Fibroblast of villous mesenchyme (primary cell): ENCODE results near the gene FMNL2. TPM values are rescaled to one million over a fixed set of nuclear protein-coding genes. Genes with fewer than 3 reads are reported as not detected.
"Not testable (repeated sequence)": the region's sequence is repeated elsewhere in the genome, so short reads cannot be mapped to it uniquely, and the experiment has no call there.

ENCODE experiments used
- DNase-seq: peaks from one replicate; pipeline ENCODE4 v3.0.0-alpha.2; 2010; ENCODE audit warnings: low read depth
- H3K4me3 ChIP-seq: 2 replicates; pipeline ENCODE4 v1.5.1; 2011; ENCODE audit warnings: low read depth, mild to moderate bottlenecking, low read length
- total RNA-seq: library from RNA; depleted of rRNA; stranded (reverse); fragments of >200 nt; gene quantifications from 2 replicates; pipeline ENCODE4 v1.2.3, GENCODE V29; 2012
- TF ChIP-seq, protein P1 (sequence below): IDR thresholded peaks from 2 replicates; pipeline ENCODE4 v1.5.1; 2012; ENCODE audit warnings: low read depth, mild to moderate bottlenecking, low read length; ENCODE audit not compliant: insufficient read depth

Gene FMNL2
- total RNA-seq, 1 donor: 17.3 TPM

DNA sequence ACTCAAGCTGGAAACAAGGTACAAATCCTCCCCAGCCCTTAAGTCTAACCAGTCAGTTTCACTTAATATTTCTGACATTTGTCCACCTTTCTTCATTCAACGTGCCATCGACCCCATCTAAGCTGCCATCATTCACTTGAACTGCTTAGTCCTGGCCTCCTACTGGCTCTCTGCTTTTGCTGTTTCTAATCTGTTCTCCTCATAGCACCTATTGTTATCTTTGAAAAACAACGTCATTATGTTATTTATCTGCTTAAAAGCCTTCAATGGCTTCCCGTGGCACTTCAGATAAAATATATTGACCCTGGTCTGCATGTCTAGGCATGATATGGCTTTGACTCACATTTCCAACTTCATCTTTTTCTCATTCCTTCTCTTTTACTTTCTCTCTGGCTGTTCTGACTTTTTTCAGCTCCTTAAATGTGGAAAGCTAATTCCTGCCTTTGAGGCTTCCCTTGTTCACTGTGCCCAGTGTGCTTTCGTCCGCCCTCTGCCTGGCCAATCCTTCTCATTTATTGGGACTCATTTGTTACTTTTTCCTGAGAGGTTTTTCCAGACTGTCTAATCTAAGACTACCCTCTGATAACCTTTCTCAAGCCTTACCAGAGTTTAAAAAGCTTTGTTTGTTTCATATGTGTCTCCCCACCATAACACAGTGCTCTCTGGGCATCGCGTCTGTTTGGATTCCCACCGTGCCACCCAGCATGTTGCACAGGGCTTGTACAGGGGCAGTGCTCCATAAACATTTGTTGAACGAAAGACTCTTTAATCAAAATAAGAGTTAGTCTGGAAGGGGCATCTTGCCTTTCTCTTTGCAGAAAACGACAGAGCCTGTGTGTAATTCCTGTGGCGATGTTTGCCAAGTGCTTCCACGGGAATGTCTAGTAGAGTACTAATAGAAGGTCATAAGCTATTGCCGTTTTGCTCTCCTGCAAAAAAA lies 183.9 kb downstream of the FMNL2 start:
- no peak overlapping the region for H3K4me3 ChIP-seq
- TF ChIP-seq, protein P1, sequence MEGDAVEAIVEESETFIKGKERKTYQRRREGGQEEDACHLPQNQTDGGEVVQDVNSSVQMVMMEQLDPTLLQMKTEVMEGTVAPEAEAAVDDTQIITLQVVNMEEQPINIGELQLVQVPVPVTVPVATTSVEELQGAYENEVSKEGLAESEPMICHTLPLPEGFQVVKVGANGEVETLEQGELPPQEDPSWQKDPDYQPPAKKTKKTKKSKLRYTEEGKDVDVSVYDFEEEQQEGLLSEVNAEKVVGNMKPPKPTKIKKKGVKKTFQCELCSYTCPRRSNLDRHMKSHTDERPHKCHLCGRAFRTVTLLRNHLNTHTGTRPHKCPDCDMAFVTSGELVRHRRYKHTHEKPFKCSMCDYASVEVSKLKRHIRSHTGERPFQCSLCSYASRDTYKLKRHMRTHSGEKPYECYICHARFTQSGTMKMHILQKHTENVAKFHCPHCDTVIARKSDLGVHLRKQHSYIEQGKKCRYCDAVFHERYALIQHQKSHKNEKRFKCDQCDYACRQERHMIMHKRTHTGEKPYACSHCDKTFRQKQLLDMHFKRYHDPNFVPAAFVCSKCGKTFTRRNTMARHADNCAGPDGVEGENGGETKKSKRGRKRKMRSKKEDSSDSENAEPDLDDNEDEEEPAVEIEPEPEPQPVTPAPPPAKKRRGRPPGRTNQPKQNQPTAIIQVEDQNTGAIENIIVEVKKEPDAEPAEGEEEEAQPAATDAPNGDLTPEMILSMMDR: no peak
- no peak for DNase-seq

DNA sequence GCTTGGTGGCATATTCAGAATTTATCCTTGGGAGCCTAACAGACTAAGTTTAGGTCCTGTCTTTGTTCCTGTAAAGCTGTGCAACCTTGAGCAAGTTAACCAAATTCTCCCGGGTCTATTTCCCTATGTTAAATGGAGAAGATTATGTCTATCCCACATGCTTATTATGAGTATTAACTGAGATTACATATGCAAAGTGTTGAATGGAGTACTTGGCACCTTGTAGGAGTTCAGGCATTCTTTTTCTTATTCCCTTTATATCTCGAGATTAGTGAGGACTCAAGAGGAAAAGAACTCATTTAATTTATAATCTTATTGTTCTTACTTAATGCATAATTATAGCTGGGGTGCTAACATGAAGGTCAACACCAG lies 184.6 kb downstream of the FMNL2 start:
- H3K4me3 ChIP-seq: no peak overlapping the region
- TF ChIP-seq, protein P1: no peak
- DNase-seq: no peak

DNA sequence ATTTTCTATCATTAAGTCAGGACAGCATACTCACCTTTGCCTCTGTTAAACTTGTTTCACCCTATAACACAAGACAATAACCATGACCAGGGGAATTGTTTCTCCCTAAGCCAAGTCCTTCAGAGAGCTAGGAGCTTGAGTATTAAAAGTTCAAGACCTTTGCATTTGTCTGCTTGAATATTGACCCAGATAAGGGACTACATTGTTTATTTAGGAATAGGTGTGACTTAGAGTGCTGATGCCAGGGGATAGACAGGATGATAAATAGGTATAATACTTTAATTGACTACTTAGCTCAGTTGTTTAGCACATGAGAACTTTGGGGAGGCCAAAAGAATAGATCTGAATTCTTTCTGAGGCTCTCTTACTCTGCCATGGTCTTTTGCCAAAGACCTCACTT lies 185.8 kb downstream of the FMNL2 start:
- no peak for DNase-seq
- H3K4me3 ChIP-seq: no peak overlapping the region
- TF ChIP-seq, protein P1: no peak

DNA sequence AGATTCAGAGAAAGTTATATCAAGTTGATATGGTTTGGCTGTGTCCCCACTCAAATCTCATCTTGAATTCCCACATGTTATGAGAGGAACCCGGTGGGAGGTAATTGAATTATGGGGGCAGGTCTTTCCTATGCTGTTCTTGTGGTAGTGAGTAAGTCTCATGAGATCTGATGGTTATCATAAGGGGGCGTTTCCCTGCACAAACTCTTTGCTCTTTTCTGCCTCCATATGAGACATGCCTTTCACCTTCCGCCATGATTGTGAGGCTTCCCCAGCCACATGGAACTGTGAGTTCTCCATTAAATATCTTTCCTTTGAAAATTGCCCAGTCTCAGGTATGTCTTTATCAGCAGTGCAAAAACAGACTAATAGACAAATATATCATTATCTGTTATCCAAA lies 187.5 kb downstream of the FMNL2 start:
- not testable (repeated sequence) for DNase-seq, H3K4me3 ChIP-seq

DNA sequence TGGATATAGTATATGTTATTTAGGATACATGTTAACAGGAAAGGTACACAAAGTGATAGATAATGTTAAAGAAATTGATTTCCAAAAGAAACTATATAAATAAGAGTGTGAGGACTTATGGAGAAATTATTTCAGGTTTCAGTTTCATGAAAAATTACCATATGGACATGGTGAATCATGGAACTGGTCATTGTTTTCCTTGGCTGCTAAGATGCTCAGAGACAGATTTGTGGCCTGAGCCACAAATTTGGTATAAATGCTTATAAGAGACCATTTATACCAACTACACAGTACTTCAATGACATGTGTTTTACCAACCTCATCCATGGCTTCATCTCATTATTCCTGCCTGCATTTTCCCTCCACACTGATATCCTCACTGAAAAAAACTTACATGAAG lies 188.1 kb downstream of the FMNL2 start:
- DNase-seq: no peak
- TF ChIP-seq, protein P1: no peak
- no peak overlapping the region for H3K4me3 ChIP-seq

DNA sequence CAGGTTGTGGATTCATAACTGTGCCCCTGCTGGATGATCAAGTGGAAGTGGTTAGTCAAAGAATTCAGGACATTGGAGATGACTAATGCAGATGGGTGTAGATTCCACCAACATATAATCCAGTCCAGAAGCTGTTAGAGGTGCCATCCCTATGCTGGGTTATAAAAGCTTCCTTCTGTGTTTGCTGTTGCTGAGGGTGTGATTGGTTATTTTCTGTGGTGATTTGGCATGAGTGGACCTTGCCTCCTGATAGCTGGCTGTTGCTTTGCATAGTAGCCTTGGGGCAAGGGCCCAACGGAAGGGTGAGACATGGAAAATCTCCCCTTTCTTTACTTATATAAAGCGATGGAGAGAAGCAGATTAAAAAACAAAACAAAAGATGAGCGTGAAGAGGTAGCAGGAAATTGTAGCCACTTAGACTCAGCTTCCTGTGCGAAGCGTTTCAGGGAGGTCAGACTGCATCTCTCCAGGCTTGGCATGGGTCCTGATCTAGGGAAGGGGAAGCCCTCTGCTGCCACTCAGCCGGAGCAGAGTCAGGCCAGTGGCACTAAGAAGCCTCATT lies 190.4 kb downstream of the FMNL2 start:
- TF ChIP-seq, protein P1: no peak

DNA sequence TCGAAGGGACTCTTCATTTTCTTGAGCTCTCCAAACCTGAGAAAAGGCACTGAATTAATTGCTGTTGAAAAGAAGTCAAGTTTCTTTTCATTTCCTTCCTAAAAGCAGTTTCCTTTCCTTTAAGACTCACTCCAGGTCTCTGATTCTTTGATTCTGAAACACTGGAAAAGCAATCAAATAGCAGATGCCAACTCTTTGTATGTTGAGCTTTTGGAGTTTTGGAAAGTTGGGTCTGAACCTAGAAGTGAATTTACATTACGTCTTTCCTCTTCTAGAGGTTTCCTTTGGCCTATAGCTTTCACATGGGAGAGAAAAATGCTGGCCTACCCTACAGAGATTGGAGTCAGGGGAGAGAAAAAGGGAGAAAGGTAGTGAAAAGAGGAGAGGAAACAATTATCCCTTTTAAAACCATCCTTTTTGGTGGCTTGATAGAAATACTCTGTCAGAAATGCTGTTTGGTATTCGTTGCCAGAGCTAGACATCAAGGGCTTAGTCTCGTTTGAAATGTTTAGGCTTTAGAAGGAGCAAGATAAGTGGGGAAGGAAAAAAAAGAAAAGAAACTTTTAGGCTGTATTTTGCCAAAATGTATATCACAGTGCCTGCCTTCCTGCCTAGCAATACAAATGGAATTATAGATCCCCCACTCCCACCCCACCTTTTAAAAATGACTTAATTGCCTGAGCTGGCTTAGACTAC lies 194.6 kb downstream of the FMNL2 start:
- TF ChIP-seq, protein P1: no peak
- peak; percentile 67 for DNase-seq
- no peak overlapping the region for H3K4me3 ChIP-seq

More for the DNA sequence above, 190.4 kb downstream of the FMNL2 start:
- no peak overlapping the region for H3K4me3 ChIP-seq
- DNase-seq: peak; percentile 35
